OCI-LY3 (cell line): Measurements from ENCODE around the gene HCFC1R1.

ENCODE experiments used
- CTCF ChIP-seq: fragments of 200-600, 300-600 bp; sonication (generic); IDR thresholded peaks from 2 replicates; pipeline ENCODE4 v1.5.1; 2014; ENCODE audit warnings: antibody characterized with exemption, low read length, low read depth
- EZH2phosphoT487 ChIP-seq: fragments of 200-600 bp; shearing (Covaris generic); IDR thresholded peaks from 2 replicates; pipeline ENCODE4 v1.6.1; 2018; ENCODE audit warnings: antibody characterized with exemption, mixed run types, low read depth

- no peak for TF ChIP-seq CTCF
- TF ChIP-seq EZH2phosphoT487, result no peak
Measured at GRCh38 chr16:3066440-3066748, 42.7 kb upstream of the HCFC1R1 start.
